ENCODE data around the gene GSTO2.
A peak's percentile ranks its signal among the peaks of the same experiment; 100 is the strongest.

The GSTO2 gene

GRCh38 chr10:104327745-104328645 is 59.0 kb downstream of the GSTO2 start:
- no peak for DNase-seq

DNA sequence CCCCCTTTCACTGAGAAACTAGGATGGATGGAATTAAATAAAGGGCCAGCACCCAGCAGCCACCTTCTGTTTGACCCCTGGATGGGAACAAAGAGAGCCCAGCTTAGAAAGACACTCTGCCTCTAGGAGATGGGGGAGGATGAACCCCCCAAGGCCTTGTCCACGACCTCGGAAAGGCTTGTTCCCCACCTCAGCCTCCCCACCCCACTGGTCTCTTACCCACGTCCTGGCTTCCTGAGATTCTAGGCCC is 59.6 kb downstream of the GSTO2 start:
- no peak for DNase-seq

DNA sequence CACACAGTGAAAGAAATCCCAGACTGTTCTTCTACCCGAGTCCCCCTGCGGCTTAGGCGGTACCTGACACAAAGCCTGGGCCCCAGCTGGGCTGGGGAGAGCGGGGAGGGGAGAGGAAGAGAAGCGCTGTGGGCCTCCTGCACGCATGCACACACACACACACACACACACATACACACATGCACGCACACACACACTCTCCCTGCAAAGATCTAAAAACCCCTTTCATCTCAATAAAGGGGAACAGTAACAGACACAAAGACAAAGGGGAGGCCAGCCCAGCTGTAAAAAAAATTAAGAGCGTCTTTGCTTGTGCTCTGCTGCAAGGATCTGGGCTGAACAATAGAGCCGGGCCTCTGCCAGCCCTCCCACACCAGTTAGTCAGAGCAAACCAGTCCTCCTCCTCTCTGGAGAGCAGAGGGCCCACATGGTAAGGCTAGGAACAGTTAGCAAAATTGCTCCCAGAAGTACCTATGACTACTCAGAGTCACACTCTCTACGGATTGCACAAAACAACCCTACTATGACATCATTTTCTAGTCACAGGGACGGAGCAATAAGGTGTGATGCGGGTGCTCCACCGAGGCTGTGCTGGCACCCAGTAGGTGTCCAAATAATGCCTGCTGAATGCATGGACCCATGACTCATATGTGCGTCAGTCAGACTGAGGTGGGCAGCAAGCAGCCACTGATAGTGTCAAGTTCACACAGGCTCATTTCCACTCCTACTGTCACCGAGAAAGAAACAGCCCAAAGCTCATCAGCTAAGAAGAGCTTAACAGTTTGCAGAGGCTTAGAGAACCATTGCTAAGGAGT is 60.1 kb downstream of the GSTO2 start:
- DNase-seq: peak; percentile 91

DNA sequence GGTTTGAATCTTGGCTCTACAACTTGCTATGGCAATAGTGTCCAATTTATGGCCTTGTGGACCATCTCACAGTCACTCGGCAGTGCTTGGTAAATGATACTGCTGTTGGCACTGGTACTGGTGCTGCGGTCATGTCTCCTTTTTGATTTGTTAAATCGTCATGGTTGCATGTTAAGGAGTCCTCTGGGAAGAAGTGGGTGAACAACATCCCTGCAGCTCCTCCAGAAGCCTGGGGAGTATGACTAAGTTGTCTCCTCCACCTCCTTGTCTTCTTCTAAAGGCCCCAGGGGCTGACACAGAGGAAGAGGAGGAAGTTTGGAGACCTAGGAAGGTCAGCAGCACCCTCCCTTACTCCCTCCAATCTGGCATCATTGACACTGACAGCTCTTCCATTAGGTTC is 60.8 kb downstream of the GSTO2 start:
- DNase-seq: no peak

DNA sequence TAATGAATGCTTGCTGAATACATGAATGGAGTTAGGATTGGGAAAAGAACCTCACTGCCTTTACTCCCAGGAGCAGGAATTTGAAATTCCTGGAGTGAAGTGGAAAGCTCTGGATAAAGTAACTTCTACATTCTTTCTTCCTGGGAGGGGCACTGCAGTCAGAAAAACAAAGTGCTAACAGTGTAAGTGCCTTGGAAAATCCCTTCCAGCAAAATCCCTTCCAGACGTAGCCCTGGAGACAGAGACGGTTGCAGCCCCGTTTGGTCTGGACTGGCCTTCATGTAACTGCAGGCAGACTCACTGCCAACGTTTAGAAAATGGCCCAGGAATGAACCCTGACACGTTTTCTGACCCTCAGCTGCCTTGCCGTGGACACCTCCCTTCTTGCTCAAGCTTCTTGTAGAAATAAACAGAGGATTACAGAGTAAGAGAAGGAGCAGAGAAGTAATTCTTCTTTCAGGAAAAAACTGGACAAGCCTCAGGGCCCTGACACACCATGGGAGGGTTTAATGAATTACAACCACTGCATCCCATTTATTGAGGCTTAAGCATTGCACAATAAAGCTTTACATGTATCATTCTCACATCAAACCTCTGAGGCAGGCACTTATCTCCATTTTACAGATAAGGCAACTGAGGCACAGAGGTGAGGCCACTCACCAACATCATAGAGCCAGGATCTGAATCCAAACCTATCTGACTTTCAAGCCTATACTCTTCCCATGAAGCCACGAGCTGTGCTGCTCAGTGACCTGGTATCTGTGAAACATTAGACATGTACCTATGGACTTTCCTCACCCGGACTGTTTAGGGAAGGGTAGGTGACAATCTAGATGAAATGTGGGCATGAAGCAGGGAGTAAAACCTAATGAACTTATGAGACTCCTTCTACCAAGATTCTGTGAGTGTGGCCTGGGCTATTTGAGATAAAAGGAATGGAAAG is 61.5 kb downstream of the GSTO2 start:
- DNase-seq: no peak

DNA sequence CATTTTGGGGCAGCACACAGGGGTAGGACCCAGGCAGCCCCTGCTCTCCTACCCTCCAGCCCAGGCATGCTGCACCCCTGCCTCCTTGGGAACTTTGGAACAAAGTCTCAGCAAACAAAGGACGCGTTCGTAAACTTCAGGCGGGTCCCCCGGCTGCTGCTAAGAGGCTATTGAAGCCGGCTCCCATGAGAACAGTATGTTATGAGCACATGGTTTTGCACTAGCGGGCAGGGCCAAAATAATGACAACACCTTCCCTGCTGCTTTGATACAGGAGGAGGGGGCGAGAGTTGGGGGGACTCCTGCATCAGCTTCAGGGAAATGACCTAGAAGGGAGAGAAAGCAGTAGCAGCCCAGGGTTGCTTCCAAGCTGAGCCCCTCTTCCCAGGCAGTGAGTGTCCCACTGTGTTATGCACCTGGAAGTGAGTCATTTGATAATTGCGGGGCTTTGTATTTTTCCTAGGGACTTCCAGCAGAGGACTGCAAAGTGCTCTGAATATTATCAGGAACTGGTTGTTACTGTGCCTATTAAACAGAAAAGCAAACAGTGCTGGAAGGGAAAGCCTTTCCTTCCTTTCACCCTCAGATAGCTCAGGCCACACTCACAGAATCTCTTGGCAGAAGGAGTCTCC is 62.3 kb downstream of the GSTO2 start:
- no peak for DNase-seq

GRCh38 chr10:104332243-104333031 is 63.5 kb downstream of the GSTO2 start:
- no peak for DNase-seq

DNA sequence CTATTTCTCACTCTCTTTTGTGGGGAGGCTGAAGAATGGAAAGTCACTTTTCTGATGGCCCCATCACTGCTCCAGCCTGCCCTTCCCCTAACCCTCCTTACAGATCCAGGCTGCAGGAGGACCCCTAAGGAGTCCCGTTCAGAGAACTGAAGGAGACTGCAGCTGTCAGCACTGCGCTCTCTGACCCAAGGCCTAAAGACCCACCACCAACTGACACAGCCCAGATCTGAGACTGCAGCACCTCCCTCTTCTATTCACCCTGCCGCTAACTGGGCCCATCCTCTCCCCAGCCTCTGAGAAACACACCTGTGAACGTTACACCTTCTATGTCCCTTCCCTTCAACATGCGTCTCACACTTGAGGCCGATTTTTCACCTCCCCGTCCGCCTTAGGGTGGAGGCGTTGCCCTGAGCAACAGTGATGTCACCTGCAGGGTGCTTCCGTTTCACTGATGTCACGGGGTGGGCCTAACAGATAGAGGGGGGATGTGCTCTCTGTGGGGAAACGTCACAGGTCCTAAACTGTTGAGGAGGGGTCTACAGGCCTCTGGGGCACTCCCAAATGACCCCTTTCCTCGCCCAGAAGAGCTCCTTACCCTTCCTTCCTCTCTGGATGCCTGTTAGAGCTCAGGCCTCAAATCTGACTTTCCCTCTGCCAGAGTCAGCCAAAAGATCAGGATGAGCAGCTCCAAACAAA is 64.2 kb downstream of the GSTO2 start:
- DNase-seq: peak; percentile 42

GRCh38 chr10:104333728-104334373 is 64.9 kb downstream of the GSTO2 start:
- DNase-seq: no peak

DNA sequence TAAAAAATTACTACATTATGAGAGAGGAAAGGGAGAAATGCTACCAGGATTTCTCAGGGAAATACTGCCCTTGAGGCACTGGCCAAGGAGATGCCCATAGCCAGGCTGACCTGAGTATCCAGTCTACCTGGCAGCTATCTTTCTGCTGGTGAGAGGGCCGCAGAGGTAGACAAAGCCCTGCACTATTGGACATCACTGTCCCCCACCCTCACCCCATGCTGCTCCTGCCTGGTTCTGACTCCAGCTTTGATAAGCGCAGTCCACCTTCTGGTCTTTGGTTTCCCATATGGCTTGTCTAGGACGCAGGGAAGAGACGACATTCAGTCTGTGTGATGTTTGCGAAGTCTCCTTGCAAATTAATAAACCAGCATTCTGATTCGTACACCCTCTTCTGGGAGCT is 65.6 kb downstream of the GSTO2 start:
- no peak for DNase-seq

- DNase-seq: no peak
Observed at GRCh38 chr10:104334965-104335650, 66.1 kb downstream of the GSTO2 start.

DNA sequence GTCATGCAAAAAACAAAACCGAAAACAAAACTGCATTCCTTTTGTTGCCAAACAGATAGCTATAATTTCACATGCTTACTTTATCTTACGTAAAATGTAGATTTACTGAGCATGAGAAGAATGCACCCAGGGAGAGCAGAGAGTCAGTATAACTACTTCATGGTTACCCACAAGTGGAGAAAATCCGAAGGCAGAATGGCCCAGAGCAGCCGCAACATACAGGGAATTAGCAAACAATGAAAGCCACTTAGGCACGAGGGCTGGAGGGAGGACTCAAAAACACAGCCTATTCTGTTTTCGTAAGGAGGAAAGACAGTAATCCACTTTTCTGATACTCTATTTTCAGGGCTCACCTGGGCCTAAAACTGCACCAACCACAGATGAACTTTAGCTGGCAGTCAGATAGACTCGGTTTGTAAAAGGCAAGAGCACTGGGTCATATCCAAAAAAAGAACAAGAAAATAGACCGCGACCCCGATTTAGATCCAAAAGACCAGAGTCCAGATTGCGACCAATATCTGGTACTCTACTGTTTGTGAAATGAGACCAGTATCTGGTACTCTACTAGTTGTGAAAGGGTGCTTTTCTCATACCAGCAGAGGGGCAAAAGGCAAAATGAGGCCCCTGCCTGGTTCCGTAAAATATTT is 68.0 kb downstream of the GSTO2 start:
- DNase-seq: no peak

DNA sequence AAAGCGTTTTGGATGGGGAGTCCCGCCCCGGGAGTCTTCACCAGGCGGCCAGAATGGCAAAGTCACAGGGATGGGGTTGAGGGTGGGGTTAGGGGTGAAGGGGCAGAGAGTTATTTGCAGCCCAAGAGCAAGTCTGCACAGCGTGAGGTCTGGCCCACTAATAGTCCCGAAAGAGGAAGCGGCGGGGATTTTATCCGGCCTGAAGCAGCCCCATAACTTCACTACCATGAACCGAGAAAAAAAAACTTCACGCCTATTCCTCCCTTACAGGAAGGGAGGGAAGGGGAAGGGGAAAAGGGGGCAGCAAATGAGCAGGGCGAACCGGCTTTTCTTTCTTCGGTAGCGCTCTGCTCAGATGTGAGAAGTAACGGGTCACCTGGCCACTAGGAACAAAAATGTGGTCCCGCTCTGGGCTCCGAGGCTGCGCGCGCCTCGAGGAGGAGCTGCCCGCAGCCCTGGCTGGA is 68.6 kb downstream of the GSTO2 start:
- DNase-seq: no peak

GRCh38 chr10:104337985-104338735 is 69.2 kb downstream of the GSTO2 start, which contains the start of gene ITPRIP:
TSS of gene ITPRIP (minus strand) at chr10:104338465. CDS start at chr10:104316051, 22,414 bp downstream.
- DNase-seq: peak; percentile 66

GRCh38 chr10:104339469-104340110 is 70.6 kb downstream of the GSTO2 start:
- DNase-seq: no peak

DNA sequence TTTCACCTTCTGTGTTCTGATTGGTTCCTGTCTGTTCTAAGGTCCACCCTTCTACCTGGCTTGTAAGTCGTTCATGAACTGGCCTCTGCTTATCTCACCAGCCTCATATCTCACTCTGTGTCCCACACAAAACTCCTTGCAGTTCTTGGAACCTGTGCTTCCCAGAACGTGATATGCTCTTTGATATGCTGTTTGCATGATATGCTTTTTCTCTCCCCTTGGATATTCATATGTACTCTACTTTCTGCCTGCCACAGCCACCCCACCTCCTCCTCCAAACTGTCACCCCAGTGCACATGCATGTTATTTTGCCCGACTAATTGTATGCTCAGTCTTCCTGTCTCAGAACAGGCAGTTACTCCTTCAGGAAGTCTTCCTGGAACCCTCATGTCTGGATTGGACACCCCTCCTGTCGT is 71.1 kb downstream of the GSTO2 start:
- DNase-seq: no peak

GRCh38 chr10:104340641-104341040 is 71.7 kb downstream of the GSTO2 start:
- DNase-seq: no peak

DNA sequence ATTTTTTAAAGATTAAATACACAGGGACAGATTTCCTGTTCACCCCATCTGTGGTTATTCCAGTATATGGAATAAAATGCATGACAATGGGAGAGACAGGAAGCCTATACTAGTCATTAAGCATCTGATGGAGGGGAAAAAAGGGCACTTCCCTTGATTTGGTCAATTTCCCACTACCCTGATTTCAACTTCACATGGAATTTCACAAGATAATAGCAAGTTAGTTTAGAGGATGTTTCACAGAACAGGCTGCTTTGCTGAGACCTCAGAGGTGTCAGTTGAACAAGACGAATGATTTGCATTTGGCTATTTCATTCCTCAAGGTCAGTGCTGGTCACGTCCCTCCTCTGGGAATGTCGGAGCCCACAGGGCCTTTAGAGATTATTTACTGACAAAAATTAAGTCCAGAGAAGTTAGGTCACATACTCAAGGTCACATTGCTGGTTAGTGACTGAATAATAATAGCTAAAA is 74.0 kb downstream of the GSTO2 start:
- no peak for DNase-seq

Measured in stimulated activated CD4-positive, alpha-beta T cell treated with anti-CD3 and anti-CD28 coated beads, Interleukin-1b, Interleukin-23, amount 100 ng/mL, for 48 hours (primary cell).